ENCODE results near the gene GALNT10.

GALNT10 gene

DNA sequence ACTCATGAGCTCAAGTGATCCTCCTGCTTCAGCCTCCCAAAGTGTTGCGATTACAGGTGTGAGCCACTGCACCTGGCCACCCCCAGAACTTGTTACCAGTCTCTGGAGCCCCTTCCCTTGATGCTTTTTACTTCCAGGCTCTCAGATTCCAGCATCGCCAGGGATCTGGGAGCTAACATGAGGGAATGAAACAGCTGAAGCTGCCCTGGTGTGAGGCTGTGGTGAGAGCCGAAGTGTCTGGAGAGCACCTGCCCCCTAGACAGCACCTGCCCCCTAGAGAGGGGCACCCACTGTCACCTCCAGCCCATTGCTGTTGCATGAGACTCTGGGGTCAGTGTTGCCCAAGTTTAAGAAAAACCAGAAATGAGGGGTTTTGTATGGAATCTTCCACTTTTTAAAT is 131.0 kb downstream of the GALNT10 start:
- no peak overlapping the region for H3K4me3 ChIP-seq (ENCODE audit: low read depth, low read length)
- TF ChIP-seq, protein P1, sequence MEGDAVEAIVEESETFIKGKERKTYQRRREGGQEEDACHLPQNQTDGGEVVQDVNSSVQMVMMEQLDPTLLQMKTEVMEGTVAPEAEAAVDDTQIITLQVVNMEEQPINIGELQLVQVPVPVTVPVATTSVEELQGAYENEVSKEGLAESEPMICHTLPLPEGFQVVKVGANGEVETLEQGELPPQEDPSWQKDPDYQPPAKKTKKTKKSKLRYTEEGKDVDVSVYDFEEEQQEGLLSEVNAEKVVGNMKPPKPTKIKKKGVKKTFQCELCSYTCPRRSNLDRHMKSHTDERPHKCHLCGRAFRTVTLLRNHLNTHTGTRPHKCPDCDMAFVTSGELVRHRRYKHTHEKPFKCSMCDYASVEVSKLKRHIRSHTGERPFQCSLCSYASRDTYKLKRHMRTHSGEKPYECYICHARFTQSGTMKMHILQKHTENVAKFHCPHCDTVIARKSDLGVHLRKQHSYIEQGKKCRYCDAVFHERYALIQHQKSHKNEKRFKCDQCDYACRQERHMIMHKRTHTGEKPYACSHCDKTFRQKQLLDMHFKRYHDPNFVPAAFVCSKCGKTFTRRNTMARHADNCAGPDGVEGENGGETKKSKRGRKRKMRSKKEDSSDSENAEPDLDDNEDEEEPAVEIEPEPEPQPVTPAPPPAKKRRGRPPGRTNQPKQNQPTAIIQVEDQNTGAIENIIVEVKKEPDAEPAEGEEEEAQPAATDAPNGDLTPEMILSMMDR (IDR thresholded peaks at IDR 0.05; ENCODE audit: low read depth, low read length): no peak

DNA sequence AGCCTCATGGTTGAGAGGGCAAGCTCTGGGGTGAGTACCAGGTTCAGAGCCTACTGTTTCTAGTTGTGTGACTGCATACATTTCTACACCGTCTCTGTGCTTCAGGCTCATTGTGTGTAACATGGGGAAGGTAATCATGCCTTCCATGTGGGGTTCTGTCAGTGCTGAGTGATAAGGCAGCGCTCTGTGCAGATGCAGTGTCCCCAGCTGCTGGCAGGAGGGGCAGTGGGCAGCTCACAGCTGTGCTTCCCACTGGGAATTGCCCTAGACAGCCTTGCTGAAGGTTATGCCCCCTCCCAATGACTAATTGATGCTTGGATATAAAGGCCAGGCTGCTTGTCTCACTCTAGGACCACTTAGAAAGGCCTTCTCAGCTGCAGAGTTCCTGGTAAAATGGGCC is 133.5 kb downstream of the GALNT10 start:
- TF ChIP-seq, protein P1 (IDR thresholded peaks at IDR 0.05; ENCODE audit: low read depth, low read length): no peak
- H3K4me3 ChIP-seq (ENCODE audit: low read depth, low read length): no peak overlapping the region

DNA sequence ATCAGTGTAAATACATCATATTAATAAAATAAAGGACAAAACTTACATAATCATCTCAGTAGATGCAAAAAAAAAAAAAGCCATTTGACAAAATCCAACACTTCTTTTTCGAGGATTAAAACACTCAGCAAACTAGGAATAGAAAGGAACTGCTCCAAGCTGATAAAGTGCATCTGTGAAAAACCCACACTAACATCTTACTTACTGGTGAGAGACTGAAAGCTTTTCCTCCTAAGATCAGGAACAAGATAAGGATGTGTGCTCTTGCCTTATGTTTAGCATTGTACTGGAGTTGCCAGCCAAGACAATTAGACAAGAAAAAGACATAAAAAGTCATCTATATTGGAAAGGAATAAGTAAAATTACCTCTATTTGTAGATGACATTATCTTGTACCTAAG is 135.0 kb downstream of the GALNT10 start:
- TF ChIP-seq, protein P1 (IDR thresholded peaks at IDR 0.05; ENCODE audit: low read depth, low read length): no peak
- H3K4me3 ChIP-seq (ENCODE audit: low read depth, low read length): no peak overlapping the region

DNA sequence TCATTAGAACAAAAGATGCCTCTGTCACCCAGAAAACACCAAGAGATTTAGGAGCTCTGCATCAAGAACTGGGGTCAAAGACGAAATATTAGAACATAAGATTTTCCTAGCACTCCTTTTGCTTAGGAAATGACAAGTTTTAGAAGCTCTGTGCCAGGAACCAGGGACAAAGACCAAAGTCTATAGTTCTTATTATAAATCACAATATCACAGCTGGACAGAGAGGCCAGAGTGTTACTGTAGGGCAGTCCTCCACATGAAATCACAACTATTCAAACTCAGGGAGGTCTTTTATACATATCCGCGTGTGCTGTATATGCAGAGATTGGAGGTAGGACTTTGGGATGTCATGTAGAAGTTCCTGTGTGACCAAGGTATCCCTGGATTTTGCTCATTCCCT is 138.5 kb downstream of the GALNT10 start:
- H3K4me3 ChIP-seq (ENCODE audit: low read depth, low read length): no peak overlapping the region
- TF ChIP-seq, protein P1 (IDR thresholded peaks at IDR 0.05; ENCODE audit: low read depth, low read length): no peak

DNA sequence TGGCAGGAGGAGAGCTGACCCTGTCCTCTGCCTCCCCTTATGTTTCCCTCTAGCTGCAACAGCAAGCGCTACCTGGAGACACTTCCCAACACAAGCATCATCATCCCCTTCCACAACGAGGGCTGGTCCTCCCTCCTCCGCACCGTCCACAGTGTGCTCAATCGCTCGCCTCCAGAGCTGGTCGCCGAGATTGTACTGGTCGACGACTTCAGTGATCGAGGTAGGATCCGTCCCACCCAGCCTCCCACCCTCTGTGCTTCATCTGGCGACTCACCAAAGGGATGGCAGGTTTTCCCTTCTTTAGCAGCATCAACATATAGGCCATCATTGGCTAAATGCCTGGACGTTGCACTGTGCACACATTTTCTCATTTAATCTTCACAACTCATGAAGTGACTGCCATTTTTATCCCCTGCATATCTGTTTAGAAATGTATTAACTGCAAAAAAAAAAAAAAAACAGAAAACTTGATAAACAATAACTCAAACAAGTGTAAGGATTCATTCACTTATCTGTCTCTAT is 139.0 kb downstream of the GALNT10 start:
- H3K4me3 ChIP-seq (ENCODE audit: low read depth, low read length): no peak overlapping the region
- TF ChIP-seq, protein P1 (IDR thresholded peaks at IDR 0.05; ENCODE audit: low read depth, low read length): no peak

DNA sequence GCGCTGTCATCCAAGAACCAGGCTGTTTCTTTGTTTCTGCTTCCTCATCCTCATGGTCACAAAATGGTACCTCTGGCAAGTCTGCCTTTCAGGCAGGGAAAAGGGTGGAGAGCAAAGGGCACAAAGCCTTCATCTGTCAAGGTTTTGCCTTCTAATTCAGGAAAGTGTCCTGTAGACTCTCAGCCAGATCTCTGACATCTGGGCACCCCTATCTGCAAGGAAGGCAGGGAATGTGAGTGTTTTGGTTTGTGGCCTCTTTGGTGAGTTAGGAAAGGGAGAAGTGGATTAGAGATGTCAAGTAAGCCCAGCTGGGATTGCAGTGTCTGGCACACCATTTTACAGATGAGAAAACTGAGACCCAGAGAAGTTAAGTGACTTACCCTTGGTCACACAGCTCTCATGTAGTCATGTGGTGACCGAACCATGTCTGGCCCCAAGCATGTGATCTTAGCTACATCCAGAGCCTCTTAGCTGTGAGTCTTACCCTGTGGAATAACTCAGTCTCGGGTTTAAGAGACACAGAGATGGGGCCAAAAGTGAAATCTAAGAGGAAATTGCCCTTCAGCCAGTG is 139.6 kb downstream of the GALNT10 start:
- TF ChIP-seq, protein P1 (IDR thresholded peaks at IDR 0.05; ENCODE audit: low read depth, low read length): no peak
- H3K4me3 ChIP-seq (ENCODE audit: low read depth, low read length): no peak overlapping the region

DNA sequence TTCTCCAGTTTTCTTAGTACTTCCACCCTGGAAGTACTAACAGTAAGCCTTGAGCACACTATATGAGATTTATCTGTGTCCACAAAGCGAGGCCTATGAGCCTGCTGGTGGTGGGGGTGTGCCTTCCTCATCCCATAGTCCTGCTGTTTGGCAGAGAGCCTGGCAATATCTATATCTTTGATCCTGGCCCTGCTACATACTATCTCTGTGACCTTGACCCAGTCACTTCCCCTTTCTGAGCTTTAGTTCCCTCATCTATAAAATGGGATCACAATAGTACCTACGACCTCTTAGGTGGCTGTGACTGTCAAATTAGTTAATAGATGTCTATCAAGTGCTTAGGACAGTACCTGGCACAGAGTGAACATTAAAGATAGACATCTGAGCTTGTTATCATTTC is 140.7 kb downstream of the GALNT10 start:
- no peak overlapping the region for H3K4me3 ChIP-seq (ENCODE audit: low read depth, low read length)
- TF ChIP-seq, protein P1 (IDR thresholded peaks at IDR 0.05; ENCODE audit: low read depth, low read length): no peak

Data from WI38 (cell line).